ENCODE data around the gene RAD51D.
A peak's percentile ranks its signal among the peaks of the same experiment; 100 is the strongest.
"Not testable (repeated sequence)": the region's sequence is repeated elsewhere in the genome, so short reads cannot be mapped to it uniquely, and the experiment has no call there.

Gene RAD51D

DNA sequence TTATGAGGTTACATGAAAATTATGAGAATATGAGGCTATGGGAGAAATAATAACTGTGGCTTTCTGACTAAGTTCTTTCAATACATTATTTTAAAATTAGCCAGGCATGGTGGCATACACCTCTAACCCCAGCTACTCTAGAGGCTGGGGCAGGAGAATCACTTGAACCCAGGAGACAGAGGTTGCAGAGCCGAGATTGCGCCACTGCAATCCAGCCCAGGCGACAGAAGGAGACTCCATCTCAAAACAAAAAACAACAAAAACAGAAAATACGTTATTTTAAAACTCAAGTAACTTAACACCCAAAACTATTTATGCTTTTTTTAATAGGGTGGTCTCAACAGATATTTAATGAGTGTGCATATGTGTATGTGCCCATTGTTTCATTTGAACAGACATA, 53.8 kb downstream of the RAD51D start:
- no peak for DNase-seq (ENCODE audit: low read depth in 2 of 2)

- no peak for DNase-seq (ENCODE audit: low read depth in 2 of 2)
These were observed 55.0 kb downstream of the RAD51D start for GRCh38 chr17:35064516-35065215.

DNA sequence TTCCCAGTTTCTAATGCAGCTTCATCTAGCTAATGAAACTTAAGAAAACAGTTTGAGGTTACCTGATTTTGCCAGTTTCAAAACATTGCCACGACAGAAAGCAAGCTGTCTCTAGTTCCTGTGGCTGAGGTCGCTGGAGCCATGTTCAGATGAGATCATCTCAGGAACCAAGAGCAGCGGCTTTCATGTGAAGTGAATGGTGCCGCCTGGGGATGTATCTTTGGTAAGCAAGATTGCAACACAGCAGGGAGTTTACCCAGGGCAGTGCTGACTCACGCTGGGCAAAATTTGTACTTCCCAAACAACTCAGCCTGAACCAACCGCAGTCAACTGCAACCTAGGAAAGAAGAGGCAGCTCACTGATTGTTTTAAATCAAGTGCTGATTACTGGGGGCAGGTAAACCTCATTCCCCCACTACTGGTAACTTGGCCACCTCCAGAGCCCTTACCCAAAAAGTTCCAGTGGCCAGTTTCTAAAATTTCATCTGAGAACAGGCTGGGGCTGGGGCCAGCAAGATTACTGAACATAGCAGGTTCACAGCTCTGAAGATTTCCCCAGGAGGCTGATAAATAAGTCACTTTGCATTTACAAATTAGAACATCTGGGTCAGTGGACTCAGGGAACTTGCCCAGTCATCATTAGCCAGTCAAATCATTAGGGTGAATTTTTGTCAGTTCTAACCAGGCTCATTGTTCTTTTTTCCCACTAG, 56.0 kb downstream of the RAD51D start, which contains the start of gene RFFL:
Gene RFFL (minus strand): TSS at position 194 of the 710 bp plus-strand sequence. CDS start 37,154 bp downstream, outside the sequence.
- DNase-seq (ENCODE audit: low read depth in 2 of 2) = peak; percentile 61 to 73

DNA sequence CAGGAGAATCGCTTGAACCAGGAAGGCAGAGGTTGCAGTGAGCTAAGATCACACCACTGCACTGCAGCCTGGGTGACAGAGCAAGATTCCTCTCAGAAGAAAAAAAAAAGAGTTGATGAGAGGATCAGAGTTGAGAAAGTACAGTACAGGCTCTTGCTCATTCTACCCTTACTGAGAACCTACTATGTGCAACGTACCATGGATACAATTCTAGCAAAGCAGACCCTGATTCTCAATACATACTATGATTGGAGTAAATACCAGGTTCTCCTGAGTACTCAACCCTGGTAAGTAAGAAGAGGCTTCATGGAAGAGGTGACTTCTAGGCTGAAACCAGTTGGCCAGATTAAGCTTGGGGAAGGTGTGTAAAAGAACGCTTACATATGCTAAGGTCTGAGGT, 57.4 kb downstream of the RAD51D start:
- DNase-seq (ENCODE audit: low read depth in 2 of 2) = no peak

DNA sequence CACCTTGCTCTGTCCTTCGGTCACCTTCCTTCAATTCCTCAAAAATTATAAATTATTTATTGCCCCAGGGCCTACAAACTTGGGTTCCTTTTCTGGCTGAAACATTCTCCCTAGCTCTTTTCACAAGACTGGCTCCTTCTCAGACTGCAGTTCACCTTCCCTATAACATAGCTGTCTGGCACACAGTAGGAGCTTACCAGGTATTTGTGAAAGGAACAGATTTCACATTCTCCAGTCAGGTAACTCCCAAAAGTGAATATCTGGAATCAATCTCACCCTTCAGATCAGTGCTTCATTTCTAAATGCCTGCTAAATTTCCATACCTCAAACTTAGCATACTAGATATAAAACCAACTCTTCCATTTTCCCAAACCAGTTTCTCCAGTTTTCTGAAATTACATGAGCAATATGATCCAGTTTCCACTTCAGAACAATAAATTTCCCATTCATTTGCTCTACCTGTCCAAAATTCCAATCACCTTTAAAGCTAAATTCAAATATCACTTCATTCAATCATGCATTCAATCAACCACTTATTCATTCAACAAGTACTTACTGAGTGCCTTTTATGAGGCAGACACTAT, 62.2 kb downstream of the RAD51D start:
- no peak for DNase-seq (ENCODE audit: low read depth in 2 of 2)

DNA sequence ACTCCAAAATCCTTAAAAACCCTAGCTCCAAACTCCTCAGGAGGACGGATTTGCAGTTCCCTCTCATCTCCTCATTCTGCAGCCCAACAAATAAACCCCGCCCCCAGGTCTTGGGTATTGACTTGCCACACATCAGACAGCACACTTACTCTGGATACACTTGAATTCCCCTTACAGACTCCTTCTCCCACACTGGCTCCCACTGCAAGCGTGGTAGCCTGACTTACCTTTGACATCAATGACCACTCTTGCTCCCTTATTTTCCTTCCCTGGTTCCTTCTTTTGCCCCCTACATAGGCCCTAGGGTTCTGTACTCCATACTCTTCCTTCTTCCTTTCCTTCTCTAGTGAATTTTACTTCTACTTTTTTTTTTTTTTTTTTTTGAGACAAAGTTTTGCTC, 63.6 kb downstream of the RAD51D start:
- no peak for DNase-seq (ENCODE audit: low read depth in 2 of 2)

- DNase-seq (ENCODE audit: low read depth in 2 of 2) = no peak
These were observed 66.5 kb downstream of the RAD51D start for GRCh38 chr17:35053204-35053603.

GRCh38 chr17:35052780-35053179, 66.9 kb downstream of the RAD51D start:
- no peak for DNase-seq (ENCODE audit: low read depth in 2 of 2)

DNA sequence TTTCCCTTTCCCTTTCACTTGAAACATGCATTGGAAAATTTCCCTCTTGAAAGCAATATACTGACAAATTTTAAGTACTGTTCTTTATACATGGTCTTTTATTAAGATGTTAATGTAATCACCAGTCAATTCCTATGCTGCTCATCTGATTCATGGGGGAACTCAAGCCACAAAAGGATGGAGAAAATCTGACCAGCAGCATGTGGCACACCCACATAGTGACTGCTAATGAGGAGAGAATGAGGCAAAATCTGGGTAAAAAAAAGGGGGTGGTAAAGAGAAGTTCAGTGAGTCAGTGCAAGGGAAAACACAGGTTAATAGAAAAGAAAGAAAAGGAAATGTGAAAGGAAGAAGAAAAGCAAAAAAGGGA, 67.4 kb downstream of the RAD51D start:
- DNase-seq (ENCODE audit: low read depth in 2 of 2) = no peak

- no peak for DNase-seq (ENCODE audit: low read depth in 2 of 2)
These were observed 68.0 kb downstream of the RAD51D start for GRCh38 chr17:35051579-35052240.

DNA sequence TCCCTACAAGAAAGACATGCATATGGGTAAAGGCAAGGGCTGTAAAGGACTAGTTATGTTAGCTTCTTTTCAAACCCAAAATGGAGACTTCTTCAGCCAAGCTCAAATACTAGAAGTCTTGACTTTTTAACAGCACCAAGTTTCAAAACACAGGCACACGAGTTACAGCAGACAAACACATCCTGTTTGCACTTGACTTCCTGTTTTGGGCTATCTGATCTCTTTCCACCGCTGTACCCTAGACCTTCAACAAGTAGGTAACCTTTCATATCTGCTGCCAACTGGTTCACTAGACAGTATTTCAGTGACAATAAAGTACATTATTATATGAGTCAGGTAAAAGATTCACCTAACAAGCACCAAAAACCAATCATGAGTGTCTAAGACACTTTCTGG, 68.5 kb downstream of the RAD51D start:
- DNase-seq (ENCODE audit: low read depth in 2 of 2) = no peak

DNA sequence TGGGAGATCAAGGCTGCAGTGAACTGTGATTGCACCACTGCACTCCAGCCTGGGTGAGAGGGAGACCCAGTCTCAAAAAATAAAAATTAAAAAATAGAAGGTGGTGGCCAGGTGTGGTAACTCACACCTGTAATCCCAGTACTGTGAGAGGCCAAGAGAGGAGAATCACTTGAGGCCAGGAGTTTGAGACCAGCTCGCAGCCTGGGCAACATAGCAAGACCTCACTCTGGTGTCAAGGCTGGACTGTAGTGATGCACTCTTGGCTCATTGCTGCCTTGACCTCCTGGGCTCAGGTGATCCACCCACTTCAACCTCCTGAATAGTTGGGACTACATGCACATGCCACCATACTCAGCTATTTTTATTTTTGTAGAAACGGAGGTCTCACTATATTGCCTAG, 69.5 kb downstream of the RAD51D start:
- DNase-seq (ENCODE audit: low read depth in 2 of 2) = no peak

DNA sequence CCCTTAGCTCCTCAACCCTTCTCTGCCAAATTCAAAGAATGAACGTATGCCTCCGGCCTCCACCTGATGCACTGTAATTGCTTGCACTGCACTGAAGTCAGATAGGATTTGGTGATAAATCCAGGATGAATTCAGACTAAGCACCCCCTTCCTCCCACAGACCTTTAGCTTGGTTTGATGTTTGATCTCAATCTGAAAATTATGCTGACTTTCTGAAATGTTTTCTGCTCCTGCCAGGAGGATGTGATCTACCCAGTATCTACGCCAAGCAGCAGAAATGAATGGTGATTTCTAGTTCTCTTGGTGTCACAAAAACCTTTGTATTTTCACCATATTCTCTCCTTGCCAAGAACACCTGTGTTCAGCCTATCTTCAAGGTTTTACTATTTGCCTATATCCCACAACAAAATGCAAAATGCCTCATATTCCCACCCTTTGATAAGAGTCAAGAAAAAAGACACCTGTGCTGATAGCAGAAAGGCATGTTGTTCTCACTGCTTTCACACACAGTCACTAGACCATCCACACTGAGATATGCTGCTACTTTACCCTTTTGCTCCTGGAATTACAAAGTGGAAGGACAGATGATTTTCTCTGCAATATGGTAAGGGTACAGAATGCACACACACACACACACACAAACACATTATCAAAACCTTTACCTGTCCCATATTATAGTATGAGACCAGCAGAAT, 70.8 kb downstream of the RAD51D start:
- DNase-seq (ENCODE audit: low read depth in 2 of 2) = no peak

DNA sequence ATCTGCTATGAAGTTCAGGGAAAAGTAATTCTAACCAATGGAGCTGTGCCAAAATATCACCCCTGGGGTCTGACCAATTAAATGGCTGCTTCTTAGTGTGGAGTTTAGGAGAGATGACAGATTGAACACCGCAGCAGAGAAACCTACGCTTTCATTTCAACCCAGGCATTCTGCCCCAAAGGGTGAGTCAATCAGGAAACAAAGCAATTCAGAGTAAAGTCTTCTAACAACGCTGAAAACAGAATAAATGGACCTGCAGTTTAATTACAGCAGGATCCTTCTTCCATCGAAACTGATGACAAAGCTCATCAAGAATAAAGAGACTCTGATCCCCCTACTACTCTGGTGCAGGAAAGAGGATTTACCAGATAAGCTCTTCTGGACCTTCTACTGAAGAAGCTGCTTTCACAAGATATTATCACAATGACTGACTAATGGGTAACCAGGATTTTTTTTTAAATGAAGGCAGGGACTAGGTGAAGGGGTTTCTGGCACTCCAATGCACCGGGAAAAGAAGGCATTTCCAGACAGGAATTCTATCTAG, 72.8 kb downstream of the RAD51D start:
- DNase-seq (ENCODE audit: low read depth in 2 of 2) = peak in 1 of 2 donors; percentile 47

- DNase-seq (ENCODE audit: low read depth in 2 of 2) = no peak
These were observed 73.4 kb downstream of the RAD51D start for GRCh38 chr17:35046245-35046644.

- not testable (repeated sequence) for DNase-seq (ENCODE audit: low read depth in 2 of 2)
These were observed 74.1 kb downstream of the RAD51D start for GRCh38 chr17:35045458-35045979.

DNA sequence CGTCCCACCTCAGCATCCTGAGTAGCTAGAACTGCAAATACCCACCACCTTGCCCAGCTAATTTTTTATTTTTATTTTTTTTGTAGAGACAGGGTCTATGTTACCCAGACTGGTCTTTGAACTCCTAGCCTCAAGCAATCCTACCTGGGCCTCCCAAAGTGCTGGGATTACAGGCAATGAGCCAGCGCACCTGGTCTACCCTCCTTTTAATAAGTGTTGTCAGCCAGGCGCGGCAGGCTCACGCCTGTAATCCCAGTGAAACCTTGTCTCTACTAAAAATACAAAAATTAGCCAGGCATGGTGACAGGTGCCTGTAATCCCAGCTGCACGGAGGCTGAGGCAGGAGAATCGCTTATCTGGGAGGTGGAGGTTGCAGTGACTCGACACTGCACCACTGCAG, 75.5 kb downstream of the RAD51D start:
- no peak for DNase-seq (ENCODE audit: low read depth in 2 of 2)
